Progenitor cell of endocrine pancreas (in vitro differentiated cells): Measurements from ENCODE around the gene SLC35G2. TPM values are rescaled to one million over a fixed set of nuclear protein-coding genes. Genes with fewer than 3 reads are reported as not detected.

Experiments used
- DNase-seq: peaks from one replicate; pipeline ENCODE4 v3.0.0; 2021; ENCODE audit warnings: low spot score; ENCODE audit not compliant: unreplicated experiment
- H3K27ac Mint-ChIP-seq: 2 replicates; pipeline ENCODE4 v1.8.0; 2021; ENCODE audit warnings: mild to moderate bottlenecking, moderate library complexity, mixed read lengths
- H3K27me3 Mint-ChIP-seq: 2 replicates; pipeline ENCODE4 v1.8.0; 2021; ENCODE audit warnings: mixed read lengths
- H3K36me3 Mint-ChIP-seq: 2 replicates; pipeline ENCODE4 v1.8.0; 2022; ENCODE audit warnings: mixed read lengths; ENCODE audit not compliant: insufficient read depth
- H3K4me1 Mint-ChIP-seq: 2 replicates; pipeline ENCODE4 v1.8.0; 2021; ENCODE audit warnings: low read depth, mixed read lengths
- H3K4me3 Mint-ChIP-seq: 2 replicates; pipeline ENCODE4 v1.8.0; 2021; ENCODE audit warnings: low read depth, mild to moderate bottlenecking, moderate library complexity, mixed read lengths
- H3K9me3 Mint-ChIP-seq: 2 replicates; pipeline ENCODE4 v1.8.0; 2021; ENCODE audit warnings: low read depth, mixed read lengths
- total RNA-seq: library from RNA; stranded (reverse); gene quantifications from 2 replicates; pipeline ENCODE4 v1.2.1, GENCODE V29; 2021
- TF ChIP-seq, protein P1 (sequence below): fragments of 200-600 bp; sonication (generic); IDR thresholded peaks from one replicate; pipeline ENCODE4 v1.5.0; 2021; ENCODE audit warnings: antibody characterized with exemption, mild to moderate bottlenecking; ENCODE audit not compliant: unreplicated experiment

Gene SLC35G2
- total RNA-seq, 1 donor from 2014 or later, result 2.3 TPM

DNA sequence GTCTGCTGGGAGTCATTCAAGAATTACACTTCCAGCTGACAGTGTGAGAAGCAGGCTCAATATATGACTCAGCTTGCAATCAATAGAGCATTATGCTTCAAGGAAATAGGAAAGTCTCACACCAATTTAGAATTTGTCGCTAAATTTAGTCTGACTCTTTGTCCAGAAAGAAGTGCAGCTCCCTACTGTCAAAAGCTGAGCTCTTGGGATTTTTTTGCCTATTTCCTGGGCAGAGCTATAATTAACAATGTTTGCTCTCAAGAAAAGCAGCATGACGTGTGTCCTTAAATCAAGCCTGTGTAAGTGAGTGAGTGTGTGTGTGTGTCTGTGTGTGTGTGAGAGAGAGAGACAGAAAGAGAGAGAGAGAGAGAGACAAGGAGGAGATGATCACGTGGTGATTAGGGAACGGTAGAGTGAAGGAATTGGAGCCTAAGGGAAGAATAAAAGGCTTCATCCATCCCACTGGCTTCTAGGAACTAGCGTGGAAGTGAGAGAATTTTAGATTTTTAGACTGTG is 16.4 kb upstream of the SLC35G2 start:
- Mint-ChIP-seq H3K4me3 (no peak overlapping the region), H3K36me3 (no peaks in the 10 kb centered on the region), H3K4me1 (peaks cover 10% of the 10 kb centered on the region), H3K27ac (peak overlapping the region; percentile 57), H3K27me3 (peaks cover 6% of the 10 kb centered on the region), H3K9me3 (no peaks in the 10 kb centered on the region)
- DNase-seq, result no peak
- TF ChIP-seq, protein P1, sequence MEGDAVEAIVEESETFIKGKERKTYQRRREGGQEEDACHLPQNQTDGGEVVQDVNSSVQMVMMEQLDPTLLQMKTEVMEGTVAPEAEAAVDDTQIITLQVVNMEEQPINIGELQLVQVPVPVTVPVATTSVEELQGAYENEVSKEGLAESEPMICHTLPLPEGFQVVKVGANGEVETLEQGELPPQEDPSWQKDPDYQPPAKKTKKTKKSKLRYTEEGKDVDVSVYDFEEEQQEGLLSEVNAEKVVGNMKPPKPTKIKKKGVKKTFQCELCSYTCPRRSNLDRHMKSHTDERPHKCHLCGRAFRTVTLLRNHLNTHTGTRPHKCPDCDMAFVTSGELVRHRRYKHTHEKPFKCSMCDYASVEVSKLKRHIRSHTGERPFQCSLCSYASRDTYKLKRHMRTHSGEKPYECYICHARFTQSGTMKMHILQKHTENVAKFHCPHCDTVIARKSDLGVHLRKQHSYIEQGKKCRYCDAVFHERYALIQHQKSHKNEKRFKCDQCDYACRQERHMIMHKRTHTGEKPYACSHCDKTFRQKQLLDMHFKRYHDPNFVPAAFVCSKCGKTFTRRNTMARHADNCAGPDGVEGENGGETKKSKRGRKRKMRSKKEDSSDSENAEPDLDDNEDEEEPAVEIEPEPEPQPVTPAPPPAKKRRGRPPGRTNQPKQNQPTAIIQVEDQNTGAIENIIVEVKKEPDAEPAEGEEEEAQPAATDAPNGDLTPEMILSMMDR, result no peak

DNA sequence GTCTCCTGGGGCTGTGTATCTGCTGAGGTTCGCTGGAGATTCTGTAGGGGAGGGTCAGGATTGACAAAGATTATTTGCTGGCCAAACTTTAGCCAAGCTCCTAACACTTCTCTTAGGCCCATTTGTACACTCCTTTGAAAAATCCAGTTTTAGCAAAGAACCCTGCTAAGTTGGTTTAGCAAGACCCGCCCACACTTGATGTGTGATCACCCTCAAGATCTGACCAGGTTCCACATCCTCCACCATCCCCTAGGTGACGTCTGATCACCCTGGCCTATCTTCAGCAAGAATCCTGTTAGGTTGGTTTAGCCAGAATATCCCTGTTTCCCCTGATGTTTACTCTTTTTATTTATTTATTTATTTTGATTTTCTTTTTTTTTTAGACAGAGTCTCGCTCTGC is 14.8 kb upstream of the SLC35G2 start:
- no peak overlapping the region for H3K4me3 Mint-ChIP-seq

DNA sequence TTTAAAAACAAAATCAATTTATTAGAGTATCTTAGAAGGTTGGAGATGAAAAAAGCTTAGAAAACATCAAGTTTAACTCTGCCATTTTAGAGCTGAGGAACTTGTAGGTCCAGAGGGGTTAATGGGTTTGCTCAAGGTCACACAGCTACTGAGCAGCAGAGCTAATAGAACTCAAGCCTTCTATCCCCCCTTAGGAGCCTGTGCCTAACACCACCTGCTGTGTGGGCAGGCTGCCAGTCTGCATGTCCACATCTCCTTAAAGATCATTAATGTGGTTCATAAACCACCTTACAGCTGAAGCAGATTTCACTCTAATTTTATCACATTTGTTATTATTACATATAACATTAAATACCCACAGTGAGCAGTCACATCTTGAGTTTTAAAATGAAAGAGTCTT is 14.1 kb upstream of the SLC35G2 start:
- H3K36me3 Mint-ChIP-seq, result no peaks in the 10 kb centered on the region
- H3K4me3 Mint-ChIP-seq, result no peak overlapping the region
- TF ChIP-seq, protein P1, result no peak
- H3K27me3 Mint-ChIP-seq, result no peaks in the 10 kb centered on the region
- no peak for DNase-seq
- H3K27ac Mint-ChIP-seq, result no peak overlapping the region
- peaks cover 10% of the 10 kb centered on the region for H3K4me1 Mint-ChIP-seq
- H3K9me3 Mint-ChIP-seq, result no peaks in the 10 kb centered on the region

More for the DNA sequence above, 14.8 kb upstream of the SLC35G2 start:
- peaks cover 10% of the 10 kb centered on the region for H3K4me1 Mint-ChIP-seq
- no peaks in the 10 kb centered on the region for H3K36me3 Mint-ChIP-seq
- no peak for DNase-seq
- H3K27ac Mint-ChIP-seq, result no peak overlapping the region
- peaks cover 4% of the 10 kb centered on the region for H3K27me3 Mint-ChIP-seq
- no peaks in the 10 kb centered on the region for H3K9me3 Mint-ChIP-seq
- TF ChIP-seq, protein P1, result no peak

DNA sequence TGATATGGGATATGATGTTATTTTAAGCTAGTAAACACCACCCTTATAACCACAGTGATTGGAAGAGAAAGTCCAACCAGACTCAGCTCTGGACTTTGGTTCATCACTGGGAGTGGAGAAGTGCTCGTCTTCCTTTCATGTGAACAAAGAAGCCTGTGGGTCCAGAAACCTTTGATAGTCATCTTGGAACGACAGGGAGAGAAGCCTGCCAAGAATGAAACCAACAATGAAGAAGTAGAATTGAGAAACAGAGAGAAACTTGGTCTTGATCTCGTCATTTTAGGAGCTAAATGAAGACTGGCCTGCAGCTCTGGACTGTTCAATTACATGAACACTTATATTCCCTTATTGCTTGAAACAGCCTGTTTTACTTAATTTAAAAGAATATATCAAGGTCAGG is 13.1 kb upstream of the SLC35G2 start:
- no peaks in the 10 kb centered on the region for H3K36me3 Mint-ChIP-seq
- no peak for DNase-seq
- peaks cover 10% of the 10 kb centered on the region for H3K4me1 Mint-ChIP-seq
- H3K9me3 Mint-ChIP-seq, result no peaks in the 10 kb centered on the region
- TF ChIP-seq, protein P1, result no peak
- H3K4me3 Mint-ChIP-seq, result no peak overlapping the region
- no peak overlapping the region for H3K27ac Mint-ChIP-seq
- H3K27me3 Mint-ChIP-seq, result no peaks in the 10 kb centered on the region

DNA sequence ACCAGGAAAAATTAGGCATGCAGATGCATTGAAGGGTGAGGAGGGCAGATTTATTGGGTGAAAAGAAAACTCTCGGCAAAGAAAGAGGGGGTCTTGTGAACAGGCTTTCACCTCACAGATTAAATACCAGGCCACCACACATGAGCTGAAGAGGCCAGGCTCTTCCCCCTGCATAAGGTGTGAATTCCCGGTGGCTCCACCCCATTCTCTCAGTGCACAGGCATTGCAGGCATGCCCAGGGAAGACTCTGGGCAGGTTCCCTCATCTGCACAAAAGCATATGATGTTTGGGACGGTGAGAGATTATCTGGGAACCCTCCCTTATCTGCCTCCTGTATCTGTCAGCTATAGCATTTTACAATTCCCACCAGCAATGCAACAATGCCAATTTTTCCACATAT is 7.2 kb upstream of the SLC35G2 start:
- H3K9me3 Mint-ChIP-seq, result peaks cover 3% of the 10 kb centered on the region
- TF ChIP-seq, protein P1, result no peak
- no peak for DNase-seq
- H3K27me3 Mint-ChIP-seq, result peaks cover 5% of the 10 kb centered on the region
- H3K27ac Mint-ChIP-seq, result no peak overlapping the region
- H3K4me1 Mint-ChIP-seq, result no peaks in the 10 kb centered on the region
- no peaks in the 10 kb centered on the region for H3K36me3 Mint-ChIP-seq
- H3K4me3 Mint-ChIP-seq, result no peak overlapping the region
